ENCODE measurements around the gene ATP8B4. TPM values are rescaled to one million over a fixed set of nuclear protein-coding genes. Genes with fewer than 3 reads are reported as not detected.

ATP8B4 gene
- total and polyA plus RNA-seq, 4 donors: 1.9 to 19.7 (median 12.4) TPM

- 40% methylated on average over 1 of the region's 1 CpG for WGBS
- Histone ChIP-seq H3K36me3 (ENCODE audit: control insufficient read depth in 4 of 4, insufficient read depth in 3 of 4, low read depth in 1 of 4, low read length in 3 of 4) (no peaks in the 10 kb centered on the region), H3K9ac (ENCODE audit: low read depth in 1 of 2, low read length in 2 of 2) (no peak overlapping the region), H3K27ac (ENCODE audit: low read depth in 1 of 2, low read length in 2 of 2) (no peak overlapping the region), H3K4me3 (ENCODE audit: low read depth in 1 of 3, low read length in 3 of 3) (no peak overlapping the region), H3K4me1 (ENCODE audit: control insufficient read depth in 4 of 4, insufficient read depth in 4 of 4, low read length in 3 of 4) (no peaks in the 10 kb centered on the region), H3K27me3 (ENCODE audit: control insufficient read depth in 4 of 4, insufficient read depth in 4 of 4, low read length in 3 of 4) (no peaks in the 10 kb centered on the region), H3K9me3 (ENCODE audit: control insufficient read depth in 4 of 4, low read length in 3 of 4) (peaks cover 0 to 5% (median 3%) of the 10 kb centered on the region in 4 donors)
- TF ChIP-seq, protein P1, sequence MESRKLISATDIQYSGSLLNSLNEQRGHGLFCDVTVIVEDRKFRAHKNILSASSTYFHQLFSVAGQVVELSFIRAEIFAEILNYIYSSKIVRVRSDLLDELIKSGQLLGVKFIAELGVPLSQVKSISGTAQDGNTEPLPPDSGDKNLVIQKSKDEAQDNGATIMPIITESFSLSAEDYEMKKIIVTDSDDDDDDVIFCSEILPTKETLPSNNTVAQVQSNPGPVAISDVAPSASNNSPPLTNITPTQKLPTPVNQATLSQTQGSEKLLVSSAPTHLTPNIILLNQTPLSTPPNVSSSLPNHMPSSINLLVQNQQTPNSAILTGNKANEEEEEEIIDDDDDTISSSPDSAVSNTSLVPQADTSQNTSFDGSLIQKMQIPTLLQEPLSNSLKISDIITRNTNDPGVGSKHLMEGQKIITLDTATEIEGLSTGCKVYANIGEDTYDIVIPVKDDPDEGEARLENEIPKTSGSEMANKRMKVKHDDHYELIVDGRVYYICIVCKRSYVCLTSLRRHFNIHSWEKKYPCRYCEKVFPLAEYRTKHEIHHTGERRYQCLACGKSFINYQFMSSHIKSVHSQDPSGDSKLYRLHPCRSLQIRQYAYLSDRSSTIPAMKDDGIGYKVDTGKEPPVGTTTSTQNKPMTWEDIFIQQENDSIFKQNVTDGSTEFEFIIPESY (IDR thresholded peaks at IDR 0.05): no peak
- TF ChIP-seq YY1 (IDR thresholded peaks at IDR 0.05) (no peak), SP1 (IDR thresholded peaks at IDR 0.05) (no peak), HNF4A (conservative IDR thresholded peaks at IDR 0.05) (no peak), GABPA (IDR thresholded peaks at IDR 0.05 in 1 of 2, conservative IDR thresholded peaks at IDR 0.05 in 1 of 2) (no peak), NR2F2 (IDR thresholded peaks at IDR 0.05) (no peak), TAF1 (conservative IDR thresholded peaks at IDR 0.05) (no peak), FOXA1 (IDR thresholded peaks at IDR 0.05) (no peak), JUND (IDR thresholded peaks at IDR 0.05) (no peak), RAD21 (IDR thresholded peaks at IDR 0.05) (no peak), RXRA (IDR thresholded peaks at IDR 0.05) (no peak)
- TF ChIP-seq, protein P2, sequence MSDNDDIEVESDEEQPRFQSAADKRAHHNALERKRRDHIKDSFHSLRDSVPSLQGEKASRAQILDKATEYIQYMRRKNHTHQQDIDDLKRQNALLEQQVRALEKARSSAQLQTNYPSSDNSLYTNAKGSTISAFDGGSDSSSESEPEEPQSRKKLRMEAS (IDR thresholded peaks at IDR 0.05): no peak
- no peak for DNase-seq (ENCODE audit: low spot score)
These were observed 303.5 kb downstream of the ATP8B4 start for GRCh38 chr15:49815526-49815925.

- no peak for DNase-seq (ENCODE audit: low spot score)
- no peak for TF ChIP-seq JUND (IDR thresholded peaks at IDR 0.05)
- no peak for TF ChIP-seq FOXA2 (IDR thresholded peaks at IDR 0.05)
- TF ChIP-seq CTCF (IDR thresholded peaks at IDR 0.05; ENCODE audit: low read depth, low read length, missing input control): no peak
- TF ChIP-seq GABPA (IDR thresholded peaks at IDR 0.05 in 1 of 2, conservative IDR thresholded peaks at IDR 0.05 in 1 of 2): no peak
- TF ChIP-seq, protein P1 (IDR thresholded peaks at IDR 0.05): no peak
- no peak for TF ChIP-seq NR2F2 (IDR thresholded peaks at IDR 0.05)
- no peak for TF ChIP-seq EGR1 (IDR thresholded peaks at IDR 0.05; ENCODE audit: low read depth in 2 of 2)
- no peak for TF ChIP-seq HNF4A (conservative IDR thresholded peaks at IDR 0.05)
- TF ChIP-seq HNF4G (IDR thresholded peaks at IDR 0.05): no peak
- TF ChIP-seq, protein P3, sequence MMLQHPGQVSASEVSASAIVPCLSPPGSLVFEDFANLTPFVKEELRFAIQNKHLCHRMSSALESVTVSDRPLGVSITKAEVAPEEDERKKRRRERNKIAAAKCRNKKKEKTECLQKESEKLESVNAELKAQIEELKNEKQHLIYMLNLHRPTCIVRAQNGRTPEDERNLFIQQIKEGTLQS (IDR thresholded peaks at IDR 0.05): no peak
- no peak for TF ChIP-seq RAD21 (IDR thresholded peaks at IDR 0.05)
- TF ChIP-seq YY1 (IDR thresholded peaks at IDR 0.05): no peak
- TF ChIP-seq TAF1 (conservative IDR thresholded peaks at IDR 0.05): no peak
- TF ChIP-seq, protein P2 (IDR thresholded peaks at IDR 0.05): no peak
- TF ChIP-seq RXRA (IDR thresholded peaks at IDR 0.05): no peak
- no peak for TF ChIP-seq SP1 (IDR thresholded peaks at IDR 0.05)
- Histone ChIP-seq H3K4me1 (ENCODE audit: control insufficient read depth in 4 of 4, insufficient read depth in 4 of 4, low read length in 3 of 4) (no peaks in the 10 kb centered on the region), H3K9me3 (ENCODE audit: control insufficient read depth in 4 of 4, low read length in 3 of 4) (peaks cover 0 to 5% (median 3%) of the 10 kb centered on the region in 4 donors), H3K27me3 (ENCODE audit: control insufficient read depth in 4 of 4, insufficient read depth in 4 of 4, low read length in 3 of 4) (no peaks in the 10 kb centered on the region), H3K27ac (ENCODE audit: low read depth in 1 of 2, low read length in 2 of 2) (no peak overlapping the region), H3K4me3 (ENCODE audit: low read depth in 1 of 3, low read length in 3 of 3) (no peak overlapping the region), H3K9ac (ENCODE audit: low read depth in 1 of 2, low read length in 2 of 2) (no peak overlapping the region), H3K36me3 (ENCODE audit: control insufficient read depth in 4 of 4, insufficient read depth in 3 of 4, low read depth in 1 of 4, low read length in 3 of 4) (no peaks in the 10 kb centered on the region)
- WGBS: 74% methylated on average over 1 of the region's 1 CpG
These were observed 304.3 kb downstream of the ATP8B4 start for GRCh38 chr15:49814709-49815108.

All from liver (tissue), 9 donors.